Upper lobe of right lung (tissue), 1 donor: ENCODE data around the gene SPDEF. TPM values are rescaled to one million over a fixed set of nuclear protein-coding genes. Genes with fewer than 3 reads are reported as not detected.
A peak's percentile ranks its signal among the peaks of the same experiment; 100 is the strongest.

Experiments used
- ATAC-seq: fragments of 200-7000 bp; cut with Tn5 transposase; one replicate; pipeline ENCODE4 v1.9.1; 2020; ENCODE audit warnings: mild to moderate bottlenecking, moderate library complexity
- DNase-seq: peaks from one replicate; pipeline ENCODE4 v3.0.0-alpha.2; 2020
- H3K27ac ChIP-seq: fragments of 200-600 bp; one replicate; pipeline ENCODE4 v1.8.0; 2022
- H3K27me3 ChIP-seq: fragments of 200-600 bp; one replicate; pipeline ENCODE4 v1.8.0; 2022; ENCODE audit warnings: mild to moderate bottlenecking
- H3K36me3 ChIP-seq: fragments of 200-600 bp; one replicate; pipeline ENCODE4 v1.8.0; 2022
- H3K4me1 ChIP-seq: fragments of 200-600 bp; one replicate; pipeline ENCODE4 v1.8.0; 2022
- H3K4me3 ChIP-seq: fragments of 200-600 bp; one replicate; pipeline ENCODE4 v1.8.0; 2022; ENCODE audit warnings: mild to moderate bottlenecking
- H3K9me3 ChIP-seq: fragments of 200-600 bp; one replicate; pipeline ENCODE4 v1.8.0; 2022
- CTCF ChIP-seq: fragments of 200-600 bp; IDR thresholded peaks from one replicate; pipeline ENCODE4 v1.8.0; 2022; ENCODE audit warnings: antibody characterized with exemption
- intact Hi-C: fragments of 100-400 bp; cut with DNase I; formaldehyde crosslinking; loops from one replicate; pipeline ENCODE4 v1.11.0; 2022
- total RNA-seq: library from RNA; stranded (reverse); fragmentation: NEBNext Ultra II Directional; extraction: Animal tissue kit (Norgen Biotek cat#: 25700); gene quantifications from one replicate; pipeline ENCODE4 v1.2.1, GENCODE V29; 2021
- donor health status: DM: no; HTN: yes; CAD: no; lungs with severe emphysema.

Gene SPDEF
- total RNA-seq, 1 donor from 2014 or later: 1.3 TPM

DNA sequence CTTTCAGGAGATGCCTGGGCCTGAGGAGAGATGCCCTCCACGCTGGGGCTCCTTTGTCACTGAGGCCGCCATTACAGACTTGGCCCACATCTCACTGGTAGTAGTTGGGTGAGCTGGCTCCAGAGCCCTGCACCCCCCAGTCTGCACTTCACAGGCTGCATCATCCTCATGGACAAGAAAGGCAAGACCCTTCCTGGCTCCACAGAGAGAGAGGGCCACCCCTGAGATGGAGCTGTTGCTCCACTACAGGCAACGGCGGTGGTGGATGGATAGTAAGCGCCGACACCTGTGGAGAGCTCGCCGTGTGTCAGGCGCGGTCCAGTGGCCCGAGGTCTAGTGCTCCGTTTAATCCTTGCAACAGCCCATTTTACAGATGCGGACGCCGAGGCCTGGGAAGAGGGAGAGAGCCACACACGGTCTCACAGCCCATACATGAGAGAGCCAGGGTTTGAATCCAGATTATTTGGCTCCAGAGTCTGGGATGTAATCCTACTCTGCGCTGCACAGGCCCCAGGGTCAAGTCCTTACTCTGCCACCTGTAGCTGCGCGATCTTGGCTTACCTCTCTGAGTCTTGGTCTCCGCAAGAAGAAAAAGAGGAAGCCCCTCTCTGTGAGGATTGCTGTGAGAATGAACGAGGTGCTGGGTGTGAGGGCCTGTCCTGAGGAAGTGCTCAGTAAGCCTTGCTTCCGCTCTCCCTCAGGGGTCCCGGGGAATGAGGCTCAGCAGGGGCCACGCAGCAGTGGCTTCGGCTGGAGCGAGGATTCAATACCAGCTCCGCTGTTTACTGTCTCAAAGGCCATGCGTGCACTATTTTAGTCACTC is 34.5 kb downstream of the SPDEF start:
- Histone ChIP-seq H3K9me3 (no peaks in the 10 kb centered on the region), H3K4me1 (no peaks in the 10 kb centered on the region), H3K36me3 (no peaks in the 10 kb centered on the region), H3K27me3 (peaks cover 1% of the 10 kb centered on the region), H3K4me3 (no peak overlapping the region), H3K27ac (no peak overlapping the region)
- TF ChIP-seq CTCF: no peak
- no peak for ATAC-seq
- DNase-seq: peak; percentile 44
- intact Hi-C loops: no loop called here

GRCh38 chr6:34520645-34521462 is 35.3 kb downstream of the SPDEF start:
- ATAC-seq: no peak
- no peaks in the 10 kb centered on the region for H3K36me3 ChIP-seq
- no peak overlapping the region for H3K4me3 ChIP-seq
- TF ChIP-seq CTCF: no peak
- H3K9me3 ChIP-seq: no peaks in the 10 kb centered on the region
- intact Hi-C loops: no loop called here
- no peaks in the 10 kb centered on the region for H3K4me1 ChIP-seq
- DNase-seq: peak; percentile 42
- peaks cover 8% of the 10 kb centered on the region for H3K27me3 ChIP-seq
- no peak overlapping the region for H3K27ac ChIP-seq

DNA sequence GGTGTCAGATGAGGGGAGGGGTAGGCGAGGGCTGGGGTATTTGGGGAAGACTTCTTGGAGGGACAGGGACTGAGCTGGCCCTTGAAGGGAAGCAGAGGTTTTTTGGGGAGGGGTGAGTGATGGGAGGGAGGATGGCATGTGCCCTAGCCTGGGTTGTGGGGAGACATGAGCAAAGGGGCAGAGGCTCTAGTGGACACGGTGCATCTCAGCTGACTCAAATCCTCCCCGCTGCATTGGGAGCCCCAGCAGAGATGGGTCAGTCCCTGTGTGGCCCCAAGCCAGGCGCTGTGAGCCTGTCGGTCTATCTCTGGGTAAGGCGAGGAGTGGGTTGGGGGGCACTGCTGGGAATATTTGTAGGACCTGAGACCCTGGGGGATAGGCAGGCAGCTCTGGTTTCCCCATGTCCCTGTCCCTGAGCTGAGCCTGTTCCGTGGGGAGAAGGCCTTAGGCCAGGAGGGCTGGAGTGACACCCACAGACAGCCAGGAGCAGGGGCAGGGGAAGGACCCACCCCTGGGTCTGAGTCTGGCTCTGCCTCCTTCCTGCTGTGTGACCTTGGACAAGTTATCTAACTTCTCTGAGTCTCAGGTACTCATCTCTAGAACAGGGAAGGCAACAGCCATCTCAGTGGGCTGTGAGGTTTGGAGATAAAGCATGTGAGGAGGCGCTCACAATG is 36.0 kb downstream of the SPDEF start:
- no peak for TF ChIP-seq CTCF
- ATAC-seq (no peak), DNase-seq (peak; percentile 41)
- H3K4me1 ChIP-seq: no peaks in the 10 kb centered on the region
- no peak overlapping the region for H3K4me3 ChIP-seq
- intact Hi-C loops: no loop called here
- H3K36me3 ChIP-seq: no peaks in the 10 kb centered on the region
- no peaks in the 10 kb centered on the region for H3K9me3 ChIP-seq
- no peak overlapping the region for H3K27ac ChIP-seq
- peaks cover 15% of the 10 kb centered on the region for H3K27me3 ChIP-seq

DNA sequence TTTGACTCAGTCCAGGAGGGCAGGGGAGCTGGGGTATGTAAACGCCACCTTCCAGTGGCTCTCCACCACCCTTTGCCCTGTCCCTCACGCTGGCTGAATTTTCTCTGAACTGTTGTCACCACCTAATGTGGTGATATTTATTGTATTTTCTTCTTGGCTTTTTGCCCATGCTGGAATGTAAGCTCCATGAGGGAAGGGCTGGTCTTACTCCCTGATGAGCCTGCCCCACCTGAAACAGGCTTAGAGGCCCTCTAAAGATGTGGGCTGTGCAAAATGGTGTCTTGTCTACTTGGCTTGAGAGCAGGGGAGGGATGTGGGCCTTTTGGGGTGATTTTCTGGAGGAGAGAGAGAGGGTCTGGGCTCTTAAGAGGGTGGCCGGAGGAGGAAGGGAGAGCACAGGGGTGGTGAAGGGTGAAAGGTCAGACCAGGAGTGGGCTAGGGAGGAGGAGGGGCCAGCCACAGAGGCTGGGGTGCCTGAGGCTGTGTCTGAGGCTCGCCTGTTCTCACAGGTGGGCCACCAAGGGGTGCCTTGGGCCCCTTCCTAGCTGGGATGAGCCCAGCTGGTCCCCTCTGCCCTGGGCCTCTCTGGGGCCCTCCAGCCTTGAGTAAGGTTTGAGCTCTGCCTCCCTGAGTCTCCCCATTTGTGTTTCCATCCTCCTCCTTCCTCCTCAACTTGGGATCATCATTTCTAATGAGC is 37.3 kb downstream of the SPDEF start:
- H3K36me3 ChIP-seq: no peaks in the 10 kb centered on the region
- intact Hi-C loops: no loop called here
- H3K4me1 ChIP-seq: no peaks in the 10 kb centered on the region
- peak; percentile 34 for DNase-seq
- no peaks in the 10 kb centered on the region for H3K9me3 ChIP-seq
- no peak overlapping the region for H3K27ac ChIP-seq
- TF ChIP-seq CTCF: no peak
- ATAC-seq: no peak
- H3K27me3 ChIP-seq: peaks cover 26% of the 10 kb centered on the region
- H3K4me3 ChIP-seq: no peak overlapping the region

DNA sequence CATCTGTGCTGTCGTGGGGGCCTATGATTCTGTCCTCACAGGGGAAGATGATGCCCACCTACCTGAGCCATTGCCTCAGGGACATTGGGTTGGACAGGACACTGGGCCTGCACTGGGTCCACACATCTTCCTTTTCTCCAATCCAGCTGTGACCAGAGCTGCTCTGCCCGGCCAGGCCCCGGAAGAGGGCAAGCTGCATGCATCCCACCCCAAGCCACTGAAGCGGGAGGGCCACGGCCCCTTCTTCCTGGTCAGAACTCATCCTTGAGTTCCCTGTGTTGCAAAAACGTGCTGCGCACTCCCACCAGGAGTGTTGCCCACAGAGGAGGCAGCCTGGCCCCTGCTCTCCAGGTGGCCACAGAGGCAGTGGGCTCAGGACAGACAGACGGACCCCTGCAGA is 38.2 kb downstream of the SPDEF start:
- no peaks in the 10 kb centered on the region for H3K9me3 ChIP-seq
- H3K4me3 ChIP-seq: no peak overlapping the region
- DNase-seq (peak; percentile 50), ATAC-seq (no peak)
- no peak overlapping the region for H3K27ac ChIP-seq
- no peak for TF ChIP-seq CTCF
- no peaks in the 10 kb centered on the region for H3K36me3 ChIP-seq
- H3K27me3 ChIP-seq: peaks cover 26% of the 10 kb centered on the region
- no peaks in the 10 kb centered on the region for H3K4me1 ChIP-seq
- intact Hi-C loops: no loop called here
